Myocyte (in vitro differentiated cells): Measurements from ENCODE around the gene MEGF11. TPM values are rescaled to one million over a fixed set of nuclear protein-coding genes. Genes with fewer than 3 reads are reported as not detected.

Source experiments
- DNase-seq: peaks from one replicate; pipeline ENCODE4 v3.0.0-alpha.2; 2012; ENCODE audit warnings: low read depth
- total RNA-seq: library from RNA; depleted of rRNA; stranded (reverse); fragments of >200 nt; gene quantifications from 2 replicates; pipeline ENCODE4 v1.2.3, GENCODE V29; 2014

The MEGF11 gene
- total RNA-seq, 1 donor from 2014 or later, result not detected

GRCh38 chr15:66220601-66221000 lies 32.9 kb downstream of the MEGF11 start:
- no peak for DNase-seq

- DNase-seq, result no peak
Measured at GRCh38 chr15:66219339-66219738, 34.2 kb downstream of the MEGF11 start.

- no peak for DNase-seq
Measured at GRCh38 chr15:66216806-66217205, 36.7 kb downstream of the MEGF11 start.

- DNase-seq, result no peak
Measured at GRCh38 chr15:66215811-66216210, 37.7 kb downstream of the MEGF11 start.

- no peak for DNase-seq
Measured at GRCh38 chr15:66214246-66214645, 39.3 kb downstream of the MEGF11 start.

- no peak for DNase-seq
Measured at GRCh38 chr15:66212563-66212921, 41.0 kb downstream of the MEGF11 start.

GRCh38 chr15:66211670-66212562 lies 41.6 kb downstream of the MEGF11 start:
- DNase-seq, result no peak

- DNase-seq, result no peak
Measured at GRCh38 chr15:66210684-66211083, 42.9 kb downstream of the MEGF11 start.

GRCh38 chr15:66198757-66199156 lies 54.8 kb downstream of the MEGF11 start:
- no peak for DNase-seq

- DNase-seq, result no peak
Measured at GRCh38 chr15:66196602-66197001, 56.9 kb downstream of the MEGF11 start.

GRCh38 chr15:66195621-66196230 lies 57.8 kb downstream of the MEGF11 start:
- no peak for DNase-seq

GRCh38 chr15:66193066-66193465 lies 60.5 kb downstream of the MEGF11 start:
- no peak for DNase-seq

- no peak for DNase-seq
Measured at GRCh38 chr15:66190746-66191145, 62.8 kb downstream of the MEGF11 start.

GRCh38 chr15:66189291-66189690 lies 64.3 kb downstream of the MEGF11 start:
- no peak for DNase-seq

GRCh38 chr15:66188464-66188863 lies 65.1 kb downstream of the MEGF11 start:
- no peak for DNase-seq

GRCh38 chr15:66187271-66187670 lies 66.3 kb downstream of the MEGF11 start:
- DNase-seq, result no peak

GRCh38 chr15:66186049-66186825 lies 67.3 kb downstream of the MEGF11 start:
- DNase-seq, result no peak

- no peak for DNase-seq
Measured at GRCh38 chr15:66184936-66185790, 68.4 kb downstream of the MEGF11 start.

GRCh38 chr15:66184492-66184891 lies 69.1 kb downstream of the MEGF11 start:
- DNase-seq, result no peak

GRCh38 chr15:66180531-66181097 lies 72.9 kb downstream of the MEGF11 start:
- DNase-seq, result no peak

GRCh38 chr15:66178531-66178910 lies 75.0 kb downstream of the MEGF11 start:
- DNase-seq, result no peak
